ENCODE results near the gene CLIC4. TPM values are rescaled to one million over a fixed set of nuclear protein-coding genes. Genes with fewer than 3 reads are reported as not detected.
"Not testable (repeated sequence)": the region's sequence is repeated elsewhere in the genome, so short reads cannot be mapped to it uniquely, and the experiment has no call there.

CLIC4 gene
- total and polyA plus RNA-seq, 4 experiments from 2014 or later, result 0.62 to 3.8 (median 2.4) TPM

DNA sequence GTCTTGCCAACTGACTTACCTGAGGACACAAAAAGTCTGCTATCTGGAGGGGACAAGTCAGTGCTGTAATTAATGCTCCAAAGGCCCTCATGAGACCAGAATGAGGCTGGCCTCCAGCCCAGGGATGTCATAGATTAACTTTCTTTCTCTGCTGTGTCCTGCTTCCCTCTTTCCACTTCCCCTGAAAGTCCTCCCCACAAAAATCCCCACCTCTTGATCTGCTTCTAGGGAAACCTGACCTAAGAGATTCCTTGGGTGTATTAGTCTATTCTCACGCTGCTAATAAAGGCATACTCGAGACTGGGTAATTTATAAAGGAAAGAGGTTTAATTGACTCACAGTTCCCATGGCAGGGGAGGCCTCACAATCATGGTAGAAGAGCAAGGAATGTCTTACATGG lies 145.6 kb downstream of the CLIC4 start:
- Mint-ChIP-seq H3K4me3 (no peak overlapping the region), H3K9me3 (peaks cover 6 to 27% (median 12%) of the 10 kb centered on the region in 8 donors), H3K27ac (peak overlapping the region in 2 of 7 donors; percentile 41 to 73), H3K36me3 (peaks cover 11 to 20% of the 10 kb centered on the region in 2 donors), H3K4me1 (peaks cover 0 to 2% (median under 1%) of the 10 kb centered on the region in 4 donors), H3K27me3 (peaks cover 0 to 2% of the 10 kb centered on the region in 2 donors)
- Histone ChIP-seq H3K27ac (ENCODE audit: low read depth, low read length) (no peak overlapping the region), H3K27me3 (ENCODE audit: insufficient read depth, low read length) (no peaks in the 10 kb centered on the region), H3K4me1 (ENCODE audit: insufficient read depth, low read length) (no peaks in the 10 kb centered on the region), H3K9me3 (ENCODE audit: control insufficient read depth in 1 of 2, low read length in 2 of 2) (peaks cover 0 to 5% of the 10 kb centered on the region in 2 donors), H3K36me3 (ENCODE audit: insufficient read depth, low read length) (no peaks in the 10 kb centered on the region), H3K4me3 (ENCODE audit: low read length in 2 of 2) (no peak overlapping the region)
- POLR2A ChIA-PET (ENCODE audit: partially characterized antibody), result interaction anchor here (0.9 kb wide), 1 partner anchor 20 kb away, joined by 4 read pairs; no protein-coding TSS in a partner anchor
- intact Hi-C loops (cut with micrococcal nuclease), result no loop called here
- DNase-seq, result no peak
- CTCF ChIA-PET (ENCODE audit: partially characterized antibody), result interaction anchor here (1.0 kb wide), 1 partner anchor 43 kb away, joined by 3 read pairs; no protein-coding TSS in a partner anchor

DNA sequence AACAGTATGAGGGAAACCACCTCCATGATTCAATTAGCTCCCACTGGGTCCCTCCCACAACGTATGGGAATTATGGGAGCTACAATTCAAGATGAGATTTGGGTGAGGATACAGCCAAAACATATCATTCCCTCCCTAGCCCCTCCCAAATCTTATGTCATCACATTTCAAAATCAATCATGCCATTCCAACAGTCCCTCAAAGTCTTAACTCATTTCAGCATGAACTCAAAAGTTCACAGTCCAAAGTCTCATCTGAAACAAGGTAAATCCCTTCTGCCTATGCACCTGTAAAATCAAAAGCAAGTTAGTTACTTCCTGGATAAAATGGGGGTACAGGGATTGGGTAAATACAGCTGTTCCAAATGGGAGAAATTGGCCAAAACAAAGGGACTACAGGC lies 146.1 kb downstream of the CLIC4 start:
- peaks cover 6 to 27% (median 12%) of the 10 kb centered on the region in 8 donors for H3K9me3 Mint-ChIP-seq
- peak overlapping the region in 1 of 7 donors; percentile 74 for H3K27ac Mint-ChIP-seq
- DNase-seq; intact Hi-C loops (cut with micrococcal nuclease); H3K4me1 Mint-ChIP-seq; H3K36me3 ChIP-seq (ENCODE audit: insufficient read depth, low read length); H3K27ac ChIP-seq (ENCODE audit: low read depth, low read length); H3K4me3 ChIP-seq (ENCODE audit: low read length in 2 of 2); H3K27me3 ChIP-seq (ENCODE audit: insufficient read depth, low read length); H3K9me3 ChIP-seq (ENCODE audit: control insufficient read depth in 1 of 2, low read length in 2 of 2); H3K27me3 Mint-ChIP-seq; H3K4me1 ChIP-seq (ENCODE audit: insufficient read depth, low read length); H3K4me3 Mint-ChIP-seq: not testable (repeated sequence)
- CTCF ChIA-PET (ENCODE audit: partially characterized antibody), result interaction anchor here (1.0 kb wide), 1 partner anchor 44 kb away, joined by 3 read pairs; no protein-coding TSS in a partner anchor
- H3K36me3 Mint-ChIP-seq, result peaks cover 15 to 19% of the 10 kb centered on the region in 2 donors
- POLR2A ChIA-PET (ENCODE audit: partially characterized antibody), result interaction anchor here (0.9 kb wide), 1 partner anchor 19 kb away, joined by 4 read pairs; no protein-coding TSS in a partner anchor

DNA sequence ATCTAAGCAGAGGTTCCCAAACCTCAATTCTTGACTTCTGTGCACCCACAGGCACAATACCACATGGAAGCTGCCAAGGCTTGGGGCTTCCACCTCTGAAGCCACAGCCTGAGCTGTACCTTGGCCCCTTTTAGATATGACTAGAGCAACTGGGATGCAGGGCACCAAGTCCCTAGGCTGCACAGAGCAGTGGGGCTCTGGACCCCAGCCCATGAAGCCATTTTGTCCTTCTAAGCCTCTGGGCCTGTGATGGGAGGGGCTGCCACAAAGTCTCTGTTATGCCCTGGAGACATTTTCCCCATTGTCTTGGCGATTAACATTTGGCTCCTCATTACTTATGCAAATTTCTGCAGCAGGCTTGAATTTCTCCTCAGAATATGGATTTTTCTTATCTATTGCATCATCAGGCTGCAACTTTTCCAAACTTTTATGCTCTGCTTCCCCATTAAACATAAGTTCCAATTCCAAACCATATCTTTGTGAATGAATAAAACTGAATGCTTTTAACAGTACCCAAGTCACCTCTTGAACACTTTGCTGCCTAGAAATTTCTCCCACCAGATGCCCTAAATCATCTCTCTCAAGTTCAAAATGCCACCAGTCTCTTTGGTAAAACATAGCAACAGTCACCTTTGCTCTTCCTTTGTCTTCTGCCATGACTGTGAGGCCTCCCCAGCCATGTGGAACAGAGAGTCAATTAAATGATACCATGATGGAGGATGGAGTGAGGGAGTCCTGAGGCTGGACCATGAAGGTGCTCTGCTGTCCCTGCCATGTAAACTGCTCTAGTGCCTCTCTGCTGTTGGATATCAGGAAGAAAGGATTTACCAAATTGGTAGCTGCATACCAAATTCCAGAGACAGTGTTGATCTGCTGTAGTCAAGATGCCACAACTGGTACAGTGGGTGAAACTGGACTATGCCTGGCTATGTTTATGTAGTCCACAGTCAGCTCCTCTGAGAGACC lies 147.2 kb downstream of the CLIC4 start:
- Histone ChIP-seq H3K27ac (ENCODE audit: low read depth, low read length) (no peak overlapping the region), H3K36me3 (ENCODE audit: insufficient read depth, low read length) (no peaks in the 10 kb centered on the region), H3K27me3 (ENCODE audit: insufficient read depth, low read length) (no peaks in the 10 kb centered on the region), H3K9me3 (ENCODE audit: control insufficient read depth in 1 of 2, low read length in 2 of 2) (peaks cover 0 to 5% of the 10 kb centered on the region in 2 donors), H3K4me3 (ENCODE audit: low read length in 2 of 2) (no peak overlapping the region), H3K4me1 (ENCODE audit: insufficient read depth, low read length) (no peaks in the 10 kb centered on the region)
- Mint-ChIP-seq H3K36me3 (peaks cover 13 to 15% of the 10 kb centered on the region in 2 donors), H3K9me3 (peaks cover 6 to 27% (median 12%) of the 10 kb centered on the region in 8 donors), H3K4me3 (no peak overlapping the region), H3K4me1 (peaks cover 1 to 11% (median 5%) of the 10 kb centered on the region in 4 donors), H3K27me3 (peaks cover 0 to 2% of the 10 kb centered on the region in 2 donors), H3K27ac (peak overlapping the region in 2 of 7 donors; percentile 15 to 74)
- intact Hi-C loops (cut with micrococcal nuclease), result no loop called here
- DNase-seq, result no peak
- ChIA-PET POLR2A (ENCODE audit: partially characterized antibody) (no interaction called here), CTCF (ENCODE audit: partially characterized antibody) (no interaction called here)

DNA sequence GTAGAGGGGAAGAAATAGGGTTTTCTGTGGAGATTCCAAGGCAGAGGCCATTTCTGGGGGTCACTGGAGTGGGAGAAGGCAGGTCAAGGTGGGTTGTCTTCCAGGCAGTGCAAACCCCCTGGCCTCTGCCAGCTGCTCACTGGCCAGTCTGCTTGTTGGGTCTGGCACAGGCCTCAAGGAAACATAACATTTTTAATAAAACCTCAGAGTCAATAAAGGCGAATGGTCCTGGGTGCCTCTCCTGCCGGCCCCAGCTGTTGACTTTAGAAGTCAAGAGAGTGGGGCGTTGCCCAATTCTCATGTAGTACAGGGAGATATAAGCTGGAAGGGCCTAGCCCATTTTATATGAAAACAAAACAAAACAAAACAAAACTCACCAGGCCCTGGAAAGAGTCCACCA lies 148.2 kb downstream of the CLIC4 start:
- Mint-ChIP-seq H3K36me3 (peaks cover 13 to 15% of the 10 kb centered on the region in 2 donors), H3K4me3 (no peak overlapping the region), H3K4me1 (peaks cover 6 to 20% (median 11%) of the 10 kb centered on the region in 4 donors), H3K27me3 (peaks cover 0 to 2% of the 10 kb centered on the region in 2 donors), H3K9me3 (peaks cover 6 to 27% (median 12%) of the 10 kb centered on the region in 8 donors), H3K27ac (peak overlapping the region in 1 of 7 donors; percentile 74)
- no peaks in the 10 kb centered on the region for H3K27me3 ChIP-seq (ENCODE audit: insufficient read depth, low read length)
- H3K4me1 ChIP-seq (ENCODE audit: insufficient read depth, low read length), result peaks cover 3% of the 10 kb centered on the region
- peaks cover 0 to 5% of the 10 kb centered on the region in 2 donors for H3K9me3 ChIP-seq (ENCODE audit: control insufficient read depth in 1 of 2, low read length in 2 of 2)
- CTCF ChIA-PET (ENCODE audit: partially characterized antibody), result no interaction called here
- intact Hi-C loops (cut with micrococcal nuclease), result no loop called here
- POLR2A ChIA-PET (ENCODE audit: partially characterized antibody), result interaction anchor here (1.2 kb wide), 1 partner anchor 37 kb away, joined by 3 read pairs; the partner anchor contains the start of gene RUNX3
- DNase-seq, result no peak
- H3K27ac ChIP-seq (ENCODE audit: low read depth, low read length), result no peak overlapping the region
- H3K4me3 ChIP-seq (ENCODE audit: low read length in 2 of 2), result no peak overlapping the region
- no peaks in the 10 kb centered on the region for H3K36me3 ChIP-seq (ENCODE audit: insufficient read depth, low read length)

Other genes with a start within 250 kb of the CLIC4 start
- 100 to 1,000 TPM; 171 to 178 TPM for gene RCAN3, start 242.6 kb upstream of the CLIC4 start, total RNA-seq
- gene RCAN3, start 242.6 kb upstream of the CLIC4 start, polyA plus RNA-seq, result 100 to 1,000 TPM; 112 to 123 TPM
- not detected for gene NCMAP, start 189.4 kb upstream of the CLIC4 start, total RNA-seq
- gene NCMAP, start 189.4 kb upstream of the CLIC4 start, polyA plus RNA-seq, result under 1 TPM; 0.10 to 0.12 TPM
- gene SRRM1, start 102.1 kb upstream of the CLIC4 start, total RNA-seq, result 100 to 1,000 TPM; 209 to 230 TPM
- 100 to 1,000 TPM in 1 of 2 donors, 10 to 100 TPM in 1; 73.8 to 229 TPM for gene SRRM1, start 102.1 kb upstream of the CLIC4 start, polyA plus RNA-seq
- gene RUNX3, start 184.8 kb downstream of the CLIC4 start, total RNA-seq, result 100 to 1,000 TPM; 105 to 112 TPM
- gene RUNX3, start 184.8 kb downstream of the CLIC4 start, polyA plus RNA-seq, result 10 to 100 TPM; 12.5 to 50.8 TPM

All from CD4-positive, alpha-beta memory T cell (primary cell).